ENCODE data around the gene PTPRK.

DNA sequence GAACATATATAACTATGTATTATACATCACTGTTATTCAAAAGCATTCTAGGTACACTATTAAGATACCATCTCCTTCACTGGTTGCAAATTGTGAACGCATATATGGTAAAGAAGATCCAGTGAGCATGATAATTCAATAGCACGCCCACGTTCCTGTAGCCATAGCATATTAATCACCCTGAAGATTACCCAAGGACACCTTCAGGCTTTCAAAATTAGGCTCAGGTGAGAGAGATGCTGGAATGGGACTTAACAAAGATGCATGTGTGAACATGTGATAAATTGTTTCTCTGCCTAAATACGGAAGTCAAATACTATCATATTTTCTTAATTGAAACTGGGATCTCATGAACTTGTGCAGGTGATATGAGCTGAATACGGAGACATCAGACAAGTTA lies 303.5 kb downstream of the PTPRK start:
- TF ChIP-seq, protein P1, sequence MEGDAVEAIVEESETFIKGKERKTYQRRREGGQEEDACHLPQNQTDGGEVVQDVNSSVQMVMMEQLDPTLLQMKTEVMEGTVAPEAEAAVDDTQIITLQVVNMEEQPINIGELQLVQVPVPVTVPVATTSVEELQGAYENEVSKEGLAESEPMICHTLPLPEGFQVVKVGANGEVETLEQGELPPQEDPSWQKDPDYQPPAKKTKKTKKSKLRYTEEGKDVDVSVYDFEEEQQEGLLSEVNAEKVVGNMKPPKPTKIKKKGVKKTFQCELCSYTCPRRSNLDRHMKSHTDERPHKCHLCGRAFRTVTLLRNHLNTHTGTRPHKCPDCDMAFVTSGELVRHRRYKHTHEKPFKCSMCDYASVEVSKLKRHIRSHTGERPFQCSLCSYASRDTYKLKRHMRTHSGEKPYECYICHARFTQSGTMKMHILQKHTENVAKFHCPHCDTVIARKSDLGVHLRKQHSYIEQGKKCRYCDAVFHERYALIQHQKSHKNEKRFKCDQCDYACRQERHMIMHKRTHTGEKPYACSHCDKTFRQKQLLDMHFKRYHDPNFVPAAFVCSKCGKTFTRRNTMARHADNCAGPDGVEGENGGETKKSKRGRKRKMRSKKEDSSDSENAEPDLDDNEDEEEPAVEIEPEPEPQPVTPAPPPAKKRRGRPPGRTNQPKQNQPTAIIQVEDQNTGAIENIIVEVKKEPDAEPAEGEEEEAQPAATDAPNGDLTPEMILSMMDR (conservative IDR thresholded peaks at IDR 0.05), result no peak
- TF ChIP-seq ZFX (IDR thresholded peaks at IDR 0.05), result no peak
